GM12874 (cell line): Measurements from ENCODE around the gene PRLR.

Experiments
- CTCF ChIP-seq: IDR thresholded peaks from 2 replicates; pipeline ENCODE4 v1.5.1; 2011; ENCODE audit warnings: low read depth, mild to moderate bottlenecking, control low read depth, low read length, moderate library complexity; ENCODE audit not compliant: insufficient read depth

The PRLR gene

GRCh38 chr5:35252963-35253362 lies 22.7 kb upstream of the PRLR start:
- TF ChIP-seq CTCF, result no peak

GRCh38 chr5:35248843-35249780 lies 18.8 kb upstream of the PRLR start:
- TF ChIP-seq CTCF, result no peak

GRCh38 chr5:35247648-35248034 lies 17.4 kb upstream of the PRLR start:
- no peak for TF ChIP-seq CTCF

GRCh38 chr5:35246900-35247647 lies 16.8 kb upstream of the PRLR start:
- TF ChIP-seq CTCF, result no peak

GRCh38 chr5:35246411-35246810 lies 16.1 kb upstream of the PRLR start:
- TF ChIP-seq CTCF, result peak; percentile 13; the same call in 1 of the 2 replicates

- no peak for TF ChIP-seq CTCF
Observed at GRCh38 chr5:35244171-35244570, 13.9 kb upstream of the PRLR start.

GRCh38 chr5:35242702-35243258 lies 12.5 kb upstream of the PRLR start:
- TF ChIP-seq CTCF, result no peak
